Measurements from ENCODE around the gene USB1.

DNA sequence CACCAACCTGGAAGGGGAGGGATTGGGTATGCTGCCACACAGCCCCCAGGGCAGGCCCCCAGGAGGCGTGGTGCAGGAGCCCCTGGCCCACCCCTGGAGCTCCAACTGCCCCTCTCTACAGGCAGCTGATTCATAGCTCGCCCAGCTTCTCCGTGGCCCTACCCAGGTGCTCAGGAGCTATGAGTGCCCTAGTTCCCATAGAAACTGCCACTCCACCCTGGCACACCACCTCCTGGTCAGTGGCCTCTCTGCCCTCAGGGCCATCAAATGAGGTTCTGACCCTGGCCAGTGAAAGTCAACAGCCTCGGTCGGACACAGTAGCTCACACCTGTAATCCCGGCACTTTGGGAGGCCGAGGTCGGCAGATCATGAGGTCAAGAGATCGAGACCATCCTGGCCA is 48.3 kb upstream of the USB1 start:
- TF ChIP-seq, protein P1, sequence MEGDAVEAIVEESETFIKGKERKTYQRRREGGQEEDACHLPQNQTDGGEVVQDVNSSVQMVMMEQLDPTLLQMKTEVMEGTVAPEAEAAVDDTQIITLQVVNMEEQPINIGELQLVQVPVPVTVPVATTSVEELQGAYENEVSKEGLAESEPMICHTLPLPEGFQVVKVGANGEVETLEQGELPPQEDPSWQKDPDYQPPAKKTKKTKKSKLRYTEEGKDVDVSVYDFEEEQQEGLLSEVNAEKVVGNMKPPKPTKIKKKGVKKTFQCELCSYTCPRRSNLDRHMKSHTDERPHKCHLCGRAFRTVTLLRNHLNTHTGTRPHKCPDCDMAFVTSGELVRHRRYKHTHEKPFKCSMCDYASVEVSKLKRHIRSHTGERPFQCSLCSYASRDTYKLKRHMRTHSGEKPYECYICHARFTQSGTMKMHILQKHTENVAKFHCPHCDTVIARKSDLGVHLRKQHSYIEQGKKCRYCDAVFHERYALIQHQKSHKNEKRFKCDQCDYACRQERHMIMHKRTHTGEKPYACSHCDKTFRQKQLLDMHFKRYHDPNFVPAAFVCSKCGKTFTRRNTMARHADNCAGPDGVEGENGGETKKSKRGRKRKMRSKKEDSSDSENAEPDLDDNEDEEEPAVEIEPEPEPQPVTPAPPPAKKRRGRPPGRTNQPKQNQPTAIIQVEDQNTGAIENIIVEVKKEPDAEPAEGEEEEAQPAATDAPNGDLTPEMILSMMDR (conservative IDR thresholded peaks at IDR 0.05; ENCODE audit: low read depth, low read length), result no peak
- no peak for TF ChIP-seq EZH2 (IDR thresholded peaks at IDR 0.05; ENCODE audit: borderline replicate concordance, low read depth, low read length, poor library complexity, severe bottlenecking)
